H9 (cell line): Measurements from ENCODE around the gene KLHL28. TPM values are rescaled to one million over a fixed set of nuclear protein-coding genes. Genes with fewer than 3 reads are reported as not detected.

Experiments used
- DNase-seq: peaks from one replicate; pipeline ENCODE4 v3.0.0-alpha.2; 2017
- H2AFZ ChIP-seq: one replicate; pipeline ENCODE4 v1.6.1; 2013; ENCODE audit warnings: mild to moderate bottlenecking, low read length, control low read depth, moderate library complexity
- H2AK5ac ChIP-seq: 2 replicates; pipeline ENCODE4 v1.6.1; 2013; ENCODE audit warnings: low read length, control low read depth, mixed read lengths; ENCODE audit not compliant: insufficient read length
- H2BK120ac ChIP-seq: one replicate; pipeline ENCODE4 v1.6.1; 2013; ENCODE audit warnings: low read depth, mild to moderate bottlenecking, low read length, control low read depth, inconsistent platforms; ENCODE audit not compliant: poor library complexity, severe bottlenecking
- H2BK12ac ChIP-seq: 2 replicates; pipeline ENCODE4 v1.6.1; 2013; ENCODE audit warnings: low read length, control low read depth, mixed read lengths, low read depth; ENCODE audit not compliant: insufficient read length
- H2BK15ac ChIP-seq: 2 replicates; pipeline ENCODE4 v1.6.1; 2013; ENCODE audit warnings: low read depth, low read length, control low read depth
- H2BK20ac ChIP-seq: one replicate; pipeline ENCODE4 v1.6.1; 2013; ENCODE audit warnings: low read depth, mild to moderate bottlenecking, low read length, control low read depth, inconsistent platforms; ENCODE audit not compliant: poor library complexity, severe bottlenecking
- H2BK5ac ChIP-seq: 2 replicates; pipeline ENCODE4 v1.6.1; 2013; ENCODE audit warnings: low read length, control low read depth, mixed read lengths; ENCODE audit not compliant: insufficient read length
- H3K14ac ChIP-seq: 2 replicates; pipeline ENCODE4 v1.6.1; 2013; ENCODE audit warnings: low read length, control low read depth; ENCODE audit not compliant: insufficient read depth
- H3K18ac ChIP-seq: 2 replicates; pipeline ENCODE4 v1.6.1; 2013; ENCODE audit warnings: low read depth, mild to moderate bottlenecking, mixed read lengths, low read length, control low read depth; ENCODE audit not compliant: insufficient read length
- H3K23ac ChIP-seq: 2 replicates; pipeline ENCODE4 v1.6.1; 2013; ENCODE audit warnings: low read length, control low read depth, mixed read lengths, low read depth; ENCODE audit not compliant: insufficient read length
- H3K23me2 ChIP-seq: 2 replicates; pipeline ENCODE4 v1.6.1; 2013; ENCODE audit warnings: low read depth, mild to moderate bottlenecking, mixed read lengths, low read length, control low read depth; ENCODE audit not compliant: insufficient read length, poor library complexity, severe bottlenecking
- H3K27ac ChIP-seq: 2 replicates; pipeline ENCODE4 v1.5.1; 2013; ENCODE audit warnings: low read length, control low read depth, mixed read lengths, low read depth; ENCODE audit not compliant: insufficient read length
- H3K27me3 ChIP-seq: 2 replicates; pipeline ENCODE4 v1.6.1; 2013; ENCODE audit warnings: low read length, control low read depth, inconsistent platforms; ENCODE audit not compliant: insufficient read depth
- H3K4ac ChIP-seq: 2 replicates; pipeline ENCODE4 v1.6.1; 2013; ENCODE audit warnings: low read depth, mild to moderate bottlenecking, control low read depth, inconsistent platforms, low read length, moderate library complexity
- H3K4me1 ChIP-seq: 2 replicates; pipeline ENCODE4 v1.6.1; 2013; ENCODE audit warnings: low read length, control low read depth, inconsistent platforms; ENCODE audit not compliant: insufficient read depth
- H3K4me2 ChIP-seq: 2 replicates; pipeline ENCODE4 v1.6.1; 2013; ENCODE audit warnings: low read length, control low read depth, mixed read lengths; ENCODE audit not compliant: insufficient read length, insufficient read depth
- H3K56ac ChIP-seq: 2 replicates; pipeline ENCODE4 v1.6.1; 2013; ENCODE audit warnings: low read depth, mild to moderate bottlenecking, mixed read lengths, low read length, control low read depth; ENCODE audit not compliant: insufficient read length
- H3K79me1 ChIP-seq: 2 replicates; pipeline ENCODE4 v1.6.1; 2013; ENCODE audit warnings: low read depth, mild to moderate bottlenecking, moderate library complexity, low read length, control low read depth, inconsistent platforms; ENCODE audit not compliant: insufficient read depth, poor library complexity, severe bottlenecking
- H3K79me2 ChIP-seq: 2 replicates; pipeline ENCODE4 v1.6.1; 2013; ENCODE audit warnings: low read length, control low read depth, inconsistent platforms; ENCODE audit not compliant: insufficient read depth
- H3K9ac ChIP-seq: 2 replicates; pipeline ENCODE4 v1.6.1; 2013; ENCODE audit warnings: low read length, control low read depth, mixed read lengths; ENCODE audit not compliant: insufficient read length; ENCODE audit errors: extremely low read depth
- H3K9me3 ChIP-seq: one replicate; pipeline ENCODE4 v1.6.1; 2013; ENCODE audit warnings: low read depth, low read length, inconsistent platforms; ENCODE audit not compliant: control insufficient read depth
- H3T11ph ChIP-seq: one replicate; pipeline ENCODE4 v1.6.1; 2013; ENCODE audit warnings: mild to moderate bottlenecking, low read length, control low read depth, inconsistent platforms
- H4K20me1 ChIP-seq: one replicate; pipeline ENCODE4 v1.6.1; 2013; ENCODE audit not compliant: control insufficient read depth, insufficient read length, insufficient read depth
- H4K5ac ChIP-seq: 2 replicates; pipeline ENCODE4 v1.6.1; 2013; ENCODE audit warnings: low read depth, mild to moderate bottlenecking, mixed read lengths, low read length, control low read depth; ENCODE audit not compliant: insufficient read length
- H4K8ac ChIP-seq: replicated peaks from 2 replicates; pipeline ENCODE4 v1.6.1; 2013; ENCODE audit warnings: low read length, control low read depth, mixed read lengths, low read depth; ENCODE audit not compliant: insufficient read length
- H4K91ac ChIP-seq: 2 replicates; pipeline ENCODE4 v1.6.1; 2013; ENCODE audit warnings: low read depth, mild to moderate bottlenecking, moderate library complexity, mixed read lengths, low read length, control low read depth; ENCODE audit not compliant: insufficient read length
- H3K27ac Mint-ChIP-seq, 3 experiments: 2 replicates in 2 of 3; 3 replicates in 1 of 3; pipeline ENCODE4 v1.8.0; 2020 to 2021; ENCODE audit warnings: mixed read lengths in 3 of 3, mild to moderate bottlenecking in 1 of 3, moderate library complexity in 1 of 3
- H3K27me3 Mint-ChIP-seq: 2 replicates; pipeline ENCODE4 v1.8.0; 2021; ENCODE audit warnings: low read depth, mild to moderate bottlenecking, moderate library complexity, mixed read lengths
- H3K36me3 Mint-ChIP-seq, 3 experiments: 2 replicates in 2 of 3; 3 replicates in 1 of 3; pipeline ENCODE4 v1.8.0; 2020 to 2021; ENCODE audit warnings: low read depth in 3 of 3, mixed read lengths in 3 of 3; ENCODE audit not compliant: insufficient read depth in 1 of 3
- H3K4me1 Mint-ChIP-seq, 2 experiments: 2 replicates each; pipeline ENCODE4 v1.8.0; 2020; ENCODE audit warnings: mixed read lengths in 2 of 2
- H3K4me3 Mint-ChIP-seq, 2 experiments: 2 replicates in 1 of 2; 3 replicates in 1 of 2; pipeline ENCODE4 v1.8.0; 2020 to 2021; ENCODE audit warnings: mild to moderate bottlenecking in 2 of 2, mixed read lengths in 2 of 2, moderate library complexity in 1 of 2
- H3K9me3 Mint-ChIP-seq, 2 experiments: 2 replicates in 1 of 2; 3 replicates in 1 of 2; pipeline ENCODE4 v1.8.0; 2020; ENCODE audit warnings: mild to moderate bottlenecking in 2 of 2, mixed read lengths in 2 of 2, moderate library complexity in 1 of 2
- WGBS: extraction: QIAGEN DNeasy Blood & Tissue Kit; methylation state at CpG from one replicate; pipeline ENCODE4 v1.1.7; 2013; ENCODE audit warnings: missing lambda C conversion rate, low lambda C conversion rate, mixed read lengths; ENCODE audit not compliant: insufficient read length; ENCODE audit errors: extremely low coverage; 5-methylcytosine and 5-hydroxymethylcytosine counted together
- total RNA-seq: library from RNA; stranded (reverse); gene quantifications from 2 replicates; pipeline ENCODE4 v1.2.1, GENCODE V29; 2021
- TF ChIP-seq, protein P1 (sequence below): fragments of 200-600 bp; sonication (generic); conservative IDR thresholded peaks from 3 replicates; pipeline ENCODE4 v1.8.0; 2021; ENCODE audit warnings: antibody characterized with exemption, mild to moderate bottlenecking

The KLHL28 gene
- total RNA-seq, 1 experiment from 2014 or later = 10.2 TPM

DNA sequence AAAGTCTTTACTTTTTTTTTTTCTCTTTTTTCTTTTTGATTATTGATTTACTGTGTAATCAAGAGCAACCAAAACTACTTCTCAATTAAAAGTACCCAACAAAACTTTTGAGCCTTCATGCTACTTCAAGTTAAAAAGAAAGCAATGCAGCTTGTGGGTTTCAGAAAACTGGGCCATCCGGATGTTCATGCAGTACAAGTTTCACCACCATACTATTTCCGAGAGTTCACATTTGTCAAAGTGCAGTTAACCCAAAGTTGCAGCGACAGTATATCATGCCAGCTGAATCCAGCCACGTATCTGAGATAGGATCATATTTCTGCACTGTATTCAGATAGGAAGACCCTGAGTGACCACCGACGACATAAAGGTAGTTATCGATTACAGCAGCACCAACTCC lies 33.0 kb downstream of the KLHL28 start:
- TF ChIP-seq, protein P1, sequence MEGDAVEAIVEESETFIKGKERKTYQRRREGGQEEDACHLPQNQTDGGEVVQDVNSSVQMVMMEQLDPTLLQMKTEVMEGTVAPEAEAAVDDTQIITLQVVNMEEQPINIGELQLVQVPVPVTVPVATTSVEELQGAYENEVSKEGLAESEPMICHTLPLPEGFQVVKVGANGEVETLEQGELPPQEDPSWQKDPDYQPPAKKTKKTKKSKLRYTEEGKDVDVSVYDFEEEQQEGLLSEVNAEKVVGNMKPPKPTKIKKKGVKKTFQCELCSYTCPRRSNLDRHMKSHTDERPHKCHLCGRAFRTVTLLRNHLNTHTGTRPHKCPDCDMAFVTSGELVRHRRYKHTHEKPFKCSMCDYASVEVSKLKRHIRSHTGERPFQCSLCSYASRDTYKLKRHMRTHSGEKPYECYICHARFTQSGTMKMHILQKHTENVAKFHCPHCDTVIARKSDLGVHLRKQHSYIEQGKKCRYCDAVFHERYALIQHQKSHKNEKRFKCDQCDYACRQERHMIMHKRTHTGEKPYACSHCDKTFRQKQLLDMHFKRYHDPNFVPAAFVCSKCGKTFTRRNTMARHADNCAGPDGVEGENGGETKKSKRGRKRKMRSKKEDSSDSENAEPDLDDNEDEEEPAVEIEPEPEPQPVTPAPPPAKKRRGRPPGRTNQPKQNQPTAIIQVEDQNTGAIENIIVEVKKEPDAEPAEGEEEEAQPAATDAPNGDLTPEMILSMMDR = no peak
- no peaks in the 10 kb centered on the region for H3K27me3 Mint-ChIP-seq

More for the DNA sequence above, 33.0 kb downstream of the KLHL28 start:
- H4K5ac ChIP-seq = no peak overlapping the region
- no peak overlapping the region for H3K14ac ChIP-seq
- H4K8ac ChIP-seq = no peak overlapping the region
- no peaks in the 10 kb centered on the region for H3K79me2 ChIP-seq
- H3K4me2 ChIP-seq = no peak overlapping the region
- Mint-ChIP-seq H3K4me1 (no peaks in the 10 kb centered on the region), H3K9me3 (no peaks in the 10 kb centered on the region), H3K27ac (no peak overlapping the region), H3K4me3 (no peak overlapping the region), H3K36me3 (peaks cover 0 to 7% (median 0%) of the 10 kb centered on the region in 3 experiments; a peak in 2 of 7 replicates)
- no peak overlapping the region for H3K27ac ChIP-seq
- H3K9ac ChIP-seq = no peak overlapping the region
- no peak overlapping the region for H2AK5ac ChIP-seq
- no peak overlapping the region for H3K4ac ChIP-seq
- no peak overlapping the region for H3K23ac ChIP-seq
- H2BK120ac ChIP-seq = no peak overlapping the region
- H3K23me2 ChIP-seq = no peaks in the 10 kb centered on the region
- H3K18ac ChIP-seq = no peak overlapping the region
- H3K27me3 ChIP-seq = no peaks in the 10 kb centered on the region
- H2AFZ ChIP-seq = no peak overlapping the region
- no peaks in the 10 kb centered on the region for H3K79me1 ChIP-seq
- no peaks in the 10 kb centered on the region for H3K4me1 ChIP-seq
- no peak overlapping the region for H2BK20ac ChIP-seq
- no peak overlapping the region for H3K56ac ChIP-seq
- no peaks in the 10 kb centered on the region for H3K9me3 ChIP-seq
- no peak overlapping the region for H2BK5ac ChIP-seq
- no CpG with 5 or more reads among the region's 7 CpGs for WGBS
- no peaks in the 10 kb centered on the region for H4K20me1 ChIP-seq
- no peak overlapping the region for H2BK12ac ChIP-seq
- no peak for DNase-seq
- no peak overlapping the region for H3T11ph ChIP-seq
- no peak overlapping the region for H2BK15ac ChIP-seq
- no peak overlapping the region for H4K91ac ChIP-seq
